ENCODE measurements around the gene GPR146.

GPR146 gene

GRCh38 chr7:1008733-1009363 is 35.5 kb upstream of the GPR146 start:
- no peak overlapping the region for H3K9ac ChIP-seq (ENCODE audit: low read length)
- H3K4me2 ChIP-seq (ENCODE audit: low read depth, low read length, poor library complexity, severe bottlenecking): no peak overlapping the region

GRCh38 chr7:1009747-1010146 is 34.6 kb upstream of the GPR146 start:
- TF ChIP-seq CTCF (IDR thresholded peaks at IDR 0.05; ENCODE audit: insufficient read depth, low read length, poor library complexity, severe bottlenecking) (no peak), EZH2phosphoT487 (conservative IDR thresholded peaks at IDR 0.05; ENCODE audit: low read length) (no peak)
- no peaks in the 10 kb centered on the region for H3K9me2 ChIP-seq (replicated peaks; ENCODE audit: insufficient read depth, low read length)
- H3K27ac ChIP-seq (ENCODE audit: low read depth, low read length): no peak overlapping the region
- H3K4me2 ChIP-seq (ENCODE audit: low read depth, low read length, poor library complexity, severe bottlenecking): no peak overlapping the region
- no peak overlapping the region for H3K4me3 ChIP-seq (ENCODE audit: insufficient read depth, low read length, poor library complexity, severe bottlenecking)
- no peaks in the 10 kb centered on the region for H3K27me3 ChIP-seq (ENCODE audit: low read length)
- no peak overlapping the region for H2AFZ ChIP-seq (ENCODE audit: low read depth, low read length, severe bottlenecking)
- H3K36me3 ChIP-seq (ENCODE audit: low read length): no peaks in the 10 kb centered on the region
- no peaks in the 10 kb centered on the region for H3F3A ChIP-seq (ENCODE audit: insufficient read depth)
- no peak overlapping the region for H3K9ac ChIP-seq (ENCODE audit: low read length)
- H3K79me2 ChIP-seq (ENCODE audit: insufficient read depth, low read length): no peaks in the 10 kb centered on the region
- no peaks in the 10 kb centered on the region for H4K20me1 ChIP-seq (ENCODE audit: low read depth, low read length)
- no peaks in the 10 kb centered on the region for H3K9me3 ChIP-seq (ENCODE audit: insufficient read depth, low read length)

More at GRCh38 chr7:1008733-1009363, 35.5 kb upstream of the GPR146 start:
- Histone ChIP-seq H3K4me3 (ENCODE audit: insufficient read depth, low read length, poor library complexity, severe bottlenecking) (no peak overlapping the region), H4K20me1 (ENCODE audit: low read depth, low read length) (no peaks in the 10 kb centered on the region), H2AFZ (ENCODE audit: low read depth, low read length, severe bottlenecking) (no peak overlapping the region), H3F3A (ENCODE audit: insufficient read depth) (no peaks in the 10 kb centered on the region), H3K36me3 (ENCODE audit: low read length) (no peaks in the 10 kb centered on the region), H3K27ac (ENCODE audit: low read depth, low read length) (no peak overlapping the region), H3K79me2 (ENCODE audit: insufficient read depth, low read length) (no peaks in the 10 kb centered on the region), H3K27me3 (ENCODE audit: low read length) (no peaks in the 10 kb centered on the region), H3K9me3 (ENCODE audit: insufficient read depth, low read length) (no peaks in the 10 kb centered on the region), H3K9me2 (replicated peaks; ENCODE audit: insufficient read depth, low read length) (no peaks in the 10 kb centered on the region)
- no peak for TF ChIP-seq CTCF (IDR thresholded peaks at IDR 0.05; ENCODE audit: insufficient read depth, low read length, poor library complexity, severe bottlenecking)
- TF ChIP-seq EZH2phosphoT487 (conservative IDR thresholded peaks at IDR 0.05; ENCODE audit: low read length): no peak

- TF ChIP-seq CTCF (IDR thresholded peaks at IDR 0.05; ENCODE audit: insufficient read depth, low read length, poor library complexity, severe bottlenecking): no peak
- TF ChIP-seq EZH2phosphoT487 (conservative IDR thresholded peaks at IDR 0.05; ENCODE audit: low read length): no peak
- no peaks in the 10 kb centered on the region for H3K27me3 ChIP-seq (ENCODE audit: low read length)
- no peak overlapping the region for H3K4me2 ChIP-seq (ENCODE audit: low read depth, low read length, poor library complexity, severe bottlenecking)
- H3K9me3 ChIP-seq (ENCODE audit: insufficient read depth, low read length): no peaks in the 10 kb centered on the region
- no peaks in the 10 kb centered on the region; the same call in 1 of the 2 replicates for H4K20me1 ChIP-seq (ENCODE audit: low read depth, low read length)
- no peak overlapping the region for H2AFZ ChIP-seq (ENCODE audit: low read depth, low read length, severe bottlenecking)
- H3K4me3 ChIP-seq (ENCODE audit: insufficient read depth, low read length, poor library complexity, severe bottlenecking): no peak overlapping the region
- no peak overlapping the region for H3K27ac ChIP-seq (ENCODE audit: low read depth, low read length)
- no peaks in the 10 kb centered on the region for H3F3A ChIP-seq (ENCODE audit: insufficient read depth)
- H3K79me2 ChIP-seq (ENCODE audit: insufficient read depth, low read length): no peaks in the 10 kb centered on the region
- H3K36me3 ChIP-seq (ENCODE audit: low read length): no peaks in the 10 kb centered on the region
- H3K9ac ChIP-seq (ENCODE audit: low read length): no peak overlapping the region
- no peaks in the 10 kb centered on the region for H3K9me2 ChIP-seq (replicated peaks; ENCODE audit: insufficient read depth, low read length)
Measured at GRCh38 chr7:1010226-1010625, 34.1 kb upstream of the GPR146 start.
